HG03097 (cell line): ENCODE measurements around the gene ATAD1.
"Not testable (repeated sequence)": the region's sequence is repeated elsewhere in the genome, so short reads cannot be mapped to it uniquely, and the experiment has no call there.

ENCODE experiments used
- ATAC-seq: cut with Tn5 transposase; IDR thresholded peaks from one replicate; pipeline ENCODE4 v1.9.1; 2021; ENCODE audit not compliant: unreplicated experiment, low FRiP score

Gene ATAD1

DNA sequence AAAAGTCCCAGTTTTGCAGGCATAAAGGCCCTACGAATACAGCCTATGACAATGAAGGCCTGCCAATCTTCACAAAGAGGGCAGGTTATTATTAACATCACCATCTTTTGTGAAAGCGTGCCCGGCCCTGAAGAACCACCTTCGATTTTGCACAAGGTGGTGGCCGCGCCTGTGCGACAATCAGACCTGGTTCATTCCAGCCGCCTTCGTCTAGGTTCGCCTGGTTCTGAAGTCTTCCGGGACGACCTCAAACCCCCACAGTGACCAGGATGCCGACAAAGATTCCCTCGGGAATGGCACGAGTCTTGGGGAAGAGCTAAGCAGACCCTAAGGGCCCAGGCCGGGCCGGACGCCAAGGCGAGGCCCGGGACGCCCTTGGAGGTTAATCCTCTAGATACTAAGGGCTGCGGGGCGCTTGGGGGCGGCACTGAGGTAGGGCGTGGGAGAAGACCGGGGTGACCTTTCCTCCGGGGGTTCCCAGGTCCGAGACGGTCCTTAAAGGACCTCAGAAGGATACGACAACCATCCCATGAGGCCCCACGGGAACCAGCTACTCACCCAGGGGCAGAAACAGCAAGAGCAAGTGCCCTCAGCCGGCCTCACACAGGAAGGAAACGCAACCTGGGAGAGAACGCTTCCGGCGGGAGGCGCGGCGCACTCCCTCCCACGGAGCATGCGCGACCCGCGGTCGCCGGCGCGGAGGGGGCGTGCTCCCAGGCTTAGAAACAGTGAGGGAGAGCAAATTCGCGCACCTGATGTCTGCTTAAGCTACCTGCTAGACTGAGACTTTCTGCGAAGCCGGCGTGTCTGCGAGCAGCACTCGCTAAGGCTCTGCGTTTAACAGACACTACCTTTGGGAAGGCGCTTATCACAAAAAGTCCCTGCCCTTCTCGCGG, at the start of gene ATAD1:
TSS of gene ATAD1 (minus strand) at position 618 of the 896 bp plus-strand sequence. CDS start 3,627 bp downstream, outside the sequence.
- peak; percentile 72 for ATAC-seq

DNA sequence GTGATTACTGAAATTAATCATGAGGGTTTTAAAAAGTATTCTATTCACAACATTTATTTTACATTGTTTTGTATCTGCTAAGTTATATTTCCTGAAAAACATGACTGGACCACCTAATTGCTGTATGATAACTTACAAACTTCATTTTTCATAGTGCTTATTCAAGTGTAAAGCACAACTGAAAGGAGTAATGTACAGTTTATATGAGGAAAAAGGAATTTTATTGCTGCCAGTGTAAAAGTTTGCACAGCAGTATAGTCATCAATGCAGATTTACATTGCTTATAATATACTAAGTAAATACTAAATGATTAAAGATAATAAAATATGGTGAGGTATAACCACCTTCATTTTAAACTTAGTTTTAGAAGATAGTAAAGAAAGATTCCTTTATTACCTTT, 49.4 kb upstream of the ATAD1 start:
- ATAC-seq: no peak

GRCh38 chr10:87866412-87866974, 48.5 kb upstream of the ATAD1 start:
- no peak for ATAC-seq

- ATAC-seq: no peak
These were observed 47.3 kb upstream of the ATAD1 start for GRCh38 chr10:87865241-87865881.

- no peak for ATAC-seq
These were observed 46.6 kb upstream of the ATAD1 start for GRCh38 chr10:87864496-87865059.

DNA sequence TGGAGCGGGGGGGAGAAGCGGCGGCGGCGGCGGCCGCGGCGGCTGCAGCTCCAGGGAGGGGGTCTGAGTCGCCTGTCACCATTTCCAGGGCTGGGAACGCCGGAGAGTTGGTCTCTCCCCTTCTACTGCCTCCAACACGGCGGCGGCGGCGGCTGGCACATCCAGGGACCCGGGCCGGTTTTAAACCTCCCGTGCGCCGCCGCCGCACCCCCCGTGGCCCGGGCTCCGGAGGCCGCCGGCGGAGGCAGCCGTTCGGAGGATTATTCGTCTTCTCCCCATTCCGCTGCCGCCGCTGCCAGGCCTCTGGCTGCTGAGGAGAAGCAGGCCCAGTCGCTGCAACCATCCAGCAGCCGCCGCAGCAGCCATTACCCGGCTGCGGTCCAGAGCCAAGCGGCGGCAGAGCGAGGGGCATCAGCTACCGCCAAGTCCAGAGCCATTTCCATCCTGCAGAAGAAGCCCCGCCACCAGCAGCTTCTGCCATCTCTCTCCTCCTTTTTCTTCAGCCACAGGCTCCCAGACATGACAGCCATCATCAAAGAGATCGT, 46.0 kb upstream of the ATAD1 start:
- ATAC-seq: not testable (repeated sequence)

DNA sequence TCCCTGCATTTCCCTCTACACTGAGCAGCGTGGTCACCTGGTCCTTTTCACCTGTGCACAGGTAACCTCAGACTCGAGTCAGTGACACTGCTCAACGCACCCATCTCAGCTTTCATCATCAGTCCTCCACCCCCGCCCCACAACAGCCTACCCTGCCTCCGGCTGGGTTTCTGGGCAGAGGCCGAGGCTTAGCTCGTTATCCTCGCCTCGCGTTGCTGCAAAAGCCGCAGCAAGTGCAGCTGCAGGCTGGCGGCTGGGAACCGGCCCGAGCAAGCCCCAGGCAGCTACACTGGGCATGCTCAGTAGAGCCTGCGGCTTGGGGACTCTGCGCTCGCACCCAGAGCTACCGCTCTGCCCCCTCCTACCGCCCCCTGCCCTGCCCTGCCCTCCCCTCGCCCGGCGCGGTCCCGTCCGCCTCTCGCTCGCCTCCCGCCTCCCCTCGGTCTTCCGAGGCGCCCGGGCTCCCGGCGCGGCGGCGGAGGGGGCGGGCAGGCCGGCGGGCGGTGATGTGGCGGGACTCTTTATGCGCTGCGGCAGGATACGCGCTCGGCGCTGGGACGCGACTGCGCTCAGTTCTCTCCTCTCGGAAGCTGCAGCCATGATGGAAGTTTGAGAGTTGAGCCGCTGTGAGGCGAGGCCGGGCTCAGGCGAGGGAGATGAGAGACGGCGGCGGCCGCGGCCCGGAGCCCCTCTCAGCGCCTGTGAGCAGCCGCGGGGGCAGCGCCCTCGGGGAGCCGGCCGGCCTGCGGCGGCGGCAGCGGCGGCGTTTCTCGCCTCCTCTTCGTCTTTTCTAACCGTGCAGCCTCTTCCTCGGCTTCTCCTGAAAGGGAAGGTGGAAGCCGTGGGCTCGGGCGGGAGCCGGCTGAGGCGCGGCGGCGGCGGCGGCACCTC, 45.3 kb upstream of the ATAD1 start, which contains the start of the genes KLLN and PTEN:
TSS of gene KLLN (minus strand) at position 481 of the 891 bp plus-strand sequence. CDS start 1,046 bp downstream, outside the sequence.
TSS of gene PTEN (plus strand) at position 573 of the 891 bp plus-strand sequence. CDS start 845 bp downstream, outside the sequence.
- ATAC-seq: peak; percentile 32

GRCh38 chr10:87862679-87863052, 44.6 kb upstream of the ATAD1 start:
- ATAC-seq: peak; percentile 7

GRCh38 chr10:87861953-87862678, 44.1 kb upstream of the ATAD1 start:
- ATAC-seq: peak; percentile 56

DNA sequence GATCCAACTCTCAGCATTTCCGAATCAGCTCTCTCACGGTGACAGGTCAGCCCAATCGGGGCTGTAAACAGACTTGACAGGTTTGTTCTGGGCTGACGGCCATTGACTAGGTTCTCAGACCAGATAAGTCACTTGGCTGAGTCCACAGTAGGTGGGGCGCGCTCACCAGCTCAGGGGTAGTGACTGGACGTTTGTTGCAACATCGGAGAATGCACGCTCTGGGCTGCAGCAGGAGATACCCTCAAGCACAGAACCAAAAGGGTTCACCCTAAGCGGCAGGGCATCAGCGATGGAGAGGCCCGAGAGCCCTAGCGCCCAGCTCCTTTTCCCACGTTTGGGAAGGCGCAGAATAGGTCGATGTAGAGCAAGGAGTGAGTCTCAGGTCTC, 43.5 kb upstream of the ATAD1 start:
- peak; percentile 8 for ATAC-seq

GRCh38 chr10:87860816-87861403, 42.9 kb upstream of the ATAD1 start:
- ATAC-seq: no peak

GRCh38 chr10:87860156-87860795, 42.2 kb upstream of the ATAD1 start:
- ATAC-seq: no peak

- not testable (repeated sequence) for ATAC-seq
These were observed 37.6 kb upstream of the ATAD1 start for GRCh38 chr10:87855665-87856064.

DNA sequence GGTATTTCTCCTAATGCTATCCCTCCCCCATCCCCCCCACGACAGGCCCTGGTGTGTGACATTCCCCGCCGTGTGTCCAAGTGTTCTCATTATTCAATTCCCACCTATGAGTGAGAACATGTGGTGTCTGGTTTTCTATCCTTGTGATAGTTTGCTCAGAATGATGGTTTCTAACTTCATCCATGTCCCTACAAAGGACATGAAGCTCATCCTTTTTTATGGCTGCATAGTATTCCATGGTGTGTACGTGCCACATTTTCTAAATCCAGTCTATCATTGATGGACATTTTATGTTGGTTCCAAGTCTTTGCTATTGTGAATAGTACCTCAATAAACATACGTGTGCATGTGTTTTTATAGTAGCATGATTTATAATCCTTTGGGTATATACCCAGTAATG, 37.2 kb upstream of the ATAD1 start:
- not testable (repeated sequence) for ATAC-seq

DNA sequence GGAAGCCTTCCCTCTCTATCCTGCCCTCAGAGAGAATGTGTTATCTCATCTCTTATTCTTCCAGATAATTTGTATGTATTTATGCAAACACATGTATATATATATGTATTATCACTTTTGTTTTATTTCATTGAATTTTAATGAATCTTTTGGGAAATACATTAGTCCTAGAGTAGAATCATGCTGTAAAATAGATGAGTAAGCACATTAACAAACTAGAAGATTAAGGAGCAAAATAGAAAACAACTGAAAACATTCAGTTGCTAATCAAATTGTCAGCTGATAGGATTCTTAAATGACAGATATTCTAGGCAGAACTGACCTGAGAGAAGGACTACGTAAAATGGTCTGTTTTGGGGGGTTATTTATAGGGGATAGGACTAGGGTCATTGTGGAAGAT, 34.1 kb upstream of the ATAD1 start:
- no peak for ATAC-seq

- peak; percentile 67 for ATAC-seq
These were observed 32.7 kb upstream of the ATAD1 start for GRCh38 chr10:87850742-87851205.

DNA sequence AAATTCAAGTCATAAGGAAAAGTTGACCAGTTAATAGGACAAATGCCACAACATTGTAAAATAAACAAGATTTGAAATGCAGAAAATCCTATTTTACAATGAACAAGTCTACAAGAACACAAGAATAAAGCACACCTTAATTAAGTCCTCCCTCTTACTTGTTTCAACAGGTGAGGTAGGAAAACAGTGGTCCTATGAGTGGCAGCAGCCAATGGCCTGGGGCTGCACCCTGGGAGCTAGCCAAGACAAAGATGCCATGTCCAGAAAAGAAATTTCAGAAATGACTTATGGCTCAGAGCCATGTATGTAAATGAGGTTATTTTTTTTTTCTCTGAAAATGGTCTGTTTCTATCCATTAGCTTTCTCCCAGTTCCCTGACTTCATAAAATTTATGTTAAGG, 31.0 kb upstream of the ATAD1 start:
- ATAC-seq: no peak

- ATAC-seq: no peak
These were observed 29.5 kb upstream of the ATAD1 start for GRCh38 chr10:87847550-87847949.
